Measurements from ENCODE around the gene LYZL4.

Gene LYZL4

GRCh38 chr3:42412526-42413155, 2.2 kb upstream of the LYZL4 start:
- DNase-seq (ENCODE audit: low read depth), result no peak
- no peak overlapping the region for H3K4me3 ChIP-seq (ENCODE audit: low read depth, low read length)
- TF ChIP-seq CTCF (IDR thresholded peaks at IDR 0.05; ENCODE audit: control insufficient read depth, extremely low read depth, insufficient read depth), result no peak

DNA sequence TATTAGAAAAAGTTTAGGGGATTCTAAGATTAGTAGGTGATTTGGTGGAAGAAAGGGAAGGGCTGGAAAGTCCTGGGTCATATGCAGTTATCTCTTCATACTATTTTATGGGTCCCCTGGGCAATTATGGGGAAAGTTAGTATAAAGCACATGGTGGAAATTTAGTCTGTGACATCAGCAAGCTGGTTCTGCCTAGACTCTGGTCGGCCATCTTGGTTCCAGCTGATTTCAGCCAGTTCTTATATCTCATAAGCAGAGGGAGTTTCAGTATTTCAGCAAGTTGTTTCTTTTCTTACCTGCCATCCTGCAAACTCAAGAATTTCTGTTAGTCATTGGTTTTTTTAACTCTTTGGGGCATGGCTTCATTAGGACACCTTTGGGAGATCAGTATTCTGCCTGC, 1.0 kb upstream of the LYZL4 start:
- TF ChIP-seq CTCF (IDR thresholded peaks at IDR 0.05; ENCODE audit: control insufficient read depth, extremely low read depth, insufficient read depth), result no peak
- no peak overlapping the region for H3K4me3 ChIP-seq (ENCODE audit: low read depth, low read length)
- DNase-seq (ENCODE audit: low read depth), result no peak

DNA sequence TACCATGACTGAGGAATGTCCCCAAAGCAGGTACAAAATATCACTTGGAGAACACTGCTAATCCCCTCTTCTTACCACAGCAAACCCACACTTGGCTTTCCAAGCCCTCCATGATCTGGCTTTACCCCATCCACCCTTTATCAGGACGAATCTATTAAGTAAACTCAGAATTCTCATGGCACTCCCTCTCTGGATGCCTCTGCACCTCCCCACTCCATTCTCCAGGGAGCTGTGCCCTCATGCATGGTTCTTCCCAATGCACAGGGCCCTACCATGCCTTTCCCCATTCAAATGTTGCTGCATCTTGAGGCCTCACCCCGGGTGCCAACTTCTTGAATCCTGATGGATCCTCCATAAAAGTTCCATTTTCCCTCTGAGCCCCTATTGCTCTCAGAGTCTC, 2.3 kb downstream of the LYZL4 start:
- no peak overlapping the region for H3K4me3 ChIP-seq (ENCODE audit: low read depth, low read length)
- DNase-seq (ENCODE audit: low read depth), result no peak
- TF ChIP-seq CTCF (IDR thresholded peaks at IDR 0.05; ENCODE audit: control insufficient read depth, extremely low read depth, insufficient read depth), result no peak

- TF ChIP-seq CTCF (IDR thresholded peaks at IDR 0.05; ENCODE audit: control insufficient read depth, extremely low read depth, insufficient read depth), result no peak
- H3K4me3 ChIP-seq (ENCODE audit: low read depth, low read length), result no peak overlapping the region
- no peak for DNase-seq (ENCODE audit: low read depth)
These were observed 3.5 kb downstream of the LYZL4 start for GRCh38 chr3:42406727-42407450.

GRCh38 chr3:42405857-42406256, 4.6 kb downstream of the LYZL4 start:
- no peak for DNase-seq (ENCODE audit: low read depth)
- H3K4me3 ChIP-seq (ENCODE audit: low read depth, low read length), result no peak overlapping the region

DNA sequence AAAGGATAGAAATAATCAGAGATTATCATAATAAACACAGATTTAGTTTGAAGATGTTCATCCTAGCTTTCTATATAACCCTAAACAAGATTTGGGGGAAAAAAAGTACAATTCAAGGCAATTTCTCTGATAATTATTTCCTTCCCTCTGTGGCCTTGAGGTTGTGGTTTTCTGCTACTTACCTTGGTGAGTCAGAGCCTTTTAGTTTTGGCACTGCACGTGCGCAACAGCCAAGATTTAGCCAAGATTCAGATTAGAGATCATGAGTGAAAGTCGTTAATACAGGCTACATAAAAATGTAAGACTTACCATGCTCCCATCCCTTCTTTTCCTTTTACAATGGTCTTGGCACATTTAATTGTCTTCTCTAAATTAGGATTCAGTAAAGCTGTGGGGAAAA, 6.7 kb downstream of the LYZL4 start:
- DNase-seq (ENCODE audit: low read depth), result no peak
- H3K4me3 ChIP-seq (ENCODE audit: low read depth, low read length), result no peak overlapping the region
- no peak for TF ChIP-seq CTCF (IDR thresholded peaks at IDR 0.05; ENCODE audit: control insufficient read depth, extremely low read depth, insufficient read depth)

More at GRCh38 chr3:42405857-42406256, 4.6 kb downstream of the LYZL4 start:
- no peak for TF ChIP-seq CTCF (IDR thresholded peaks at IDR 0.05; ENCODE audit: control insufficient read depth, extremely low read depth, insufficient read depth)

All from LNCaP clone FGC (cell line).